HG03469 (cell line): ENCODE results near the gene ZSCAN5A.
A peak's percentile ranks its signal among the peaks of the same experiment; 100 is the strongest.
"Not testable (repeated sequence)": the region's sequence is repeated elsewhere in the genome, so short reads cannot be mapped to it uniquely, and the experiment has no call there.

Source experiments
- ATAC-seq: cut with Tn5 transposase; IDR thresholded peaks from one replicate; pipeline ENCODE4 v1.9.1; 2021; ENCODE audit warnings: mild to moderate bottlenecking, moderate library complexity, moderate number of reproducible peaks; ENCODE audit not compliant: unreplicated experiment

Gene ZSCAN5A

GRCh38 chr19:56273563-56274117 lies 41.0 kb downstream of the ZSCAN5A start:
- ATAC-seq = no peak

DNA sequence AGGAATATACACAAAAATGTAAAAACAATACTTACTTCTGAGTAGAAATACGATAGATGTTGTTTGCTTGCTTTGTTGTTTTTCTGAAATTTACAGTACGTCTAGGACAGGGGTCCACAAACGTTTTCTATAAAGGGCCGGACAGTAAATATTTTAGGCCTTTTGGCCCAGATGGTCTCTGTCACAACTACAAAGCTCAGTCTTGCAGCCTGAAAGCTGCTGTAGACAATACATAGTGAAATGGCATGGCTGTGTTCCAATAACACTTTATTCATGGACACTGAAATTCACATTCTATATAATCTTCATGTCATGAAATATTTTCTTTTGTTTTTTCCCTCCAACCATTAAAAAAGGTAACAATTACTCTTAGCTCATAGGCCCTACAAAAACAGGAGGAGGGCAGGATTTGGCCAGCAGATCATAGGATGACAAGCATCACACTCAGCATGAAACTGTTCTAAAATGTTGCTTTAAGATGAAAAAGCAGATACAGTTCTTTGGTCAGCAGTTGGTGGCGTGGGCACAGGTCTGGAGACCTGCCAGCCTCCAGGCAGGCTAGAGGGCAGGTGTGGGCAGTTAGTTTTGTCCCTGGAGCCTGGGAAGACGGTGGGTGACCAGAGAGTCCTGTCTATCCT lies 42.4 kb downstream of the ZSCAN5A start, which contains the start of gene EDDM13:
Gene EDDM13, plus strand, starts transcription at position 588 of the 638 bp plus-strand sequence. CDS start 87 bp downstream, outside the sequence.
- ATAC-seq = no peak

DNA sequence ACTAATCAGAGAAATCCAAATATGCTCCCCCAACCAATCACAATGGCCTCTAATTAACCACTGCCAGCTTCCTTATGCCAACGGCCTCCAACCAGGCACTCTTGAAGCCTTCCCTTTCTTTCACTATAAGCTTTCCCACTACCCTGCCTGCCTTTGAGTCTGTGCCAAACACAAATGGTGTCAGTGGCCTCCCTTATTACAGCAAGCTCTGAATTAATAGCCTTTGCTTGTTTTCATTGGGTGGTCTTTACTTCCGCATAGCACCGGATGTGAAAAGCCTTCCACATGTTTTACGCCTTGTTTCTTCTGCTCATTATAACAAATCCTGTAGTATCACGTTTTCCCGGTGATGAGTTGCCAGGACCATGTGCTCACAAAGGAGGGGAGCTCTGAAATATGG lies 43.5 kb downstream of the ZSCAN5A start:
- no peak for ATAC-seq

- ATAC-seq = no peak
These were observed 44.0 kb downstream of the ZSCAN5A start for GRCh38 chr19:56270676-56271075.

DNA sequence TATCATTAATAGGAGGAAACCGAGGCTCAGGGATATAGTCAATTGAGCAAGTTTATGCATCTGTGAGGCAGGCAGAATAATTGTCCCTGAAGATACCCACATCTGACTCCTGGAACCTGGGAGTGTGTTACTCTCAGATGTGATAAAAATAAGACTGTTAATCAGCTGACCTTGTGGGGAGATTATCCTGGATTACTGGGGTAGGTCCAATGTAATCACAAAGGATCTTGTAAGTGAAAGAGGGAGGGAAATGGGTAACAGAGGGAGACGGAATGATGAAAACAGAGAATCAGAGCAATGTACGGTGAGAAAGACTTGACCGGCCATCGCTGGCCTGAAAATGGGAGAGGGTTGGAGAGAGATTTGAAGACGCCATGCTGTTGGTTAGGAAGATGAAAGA lies 45.3 kb downstream of the ZSCAN5A start:
- ATAC-seq = no peak

DNA sequence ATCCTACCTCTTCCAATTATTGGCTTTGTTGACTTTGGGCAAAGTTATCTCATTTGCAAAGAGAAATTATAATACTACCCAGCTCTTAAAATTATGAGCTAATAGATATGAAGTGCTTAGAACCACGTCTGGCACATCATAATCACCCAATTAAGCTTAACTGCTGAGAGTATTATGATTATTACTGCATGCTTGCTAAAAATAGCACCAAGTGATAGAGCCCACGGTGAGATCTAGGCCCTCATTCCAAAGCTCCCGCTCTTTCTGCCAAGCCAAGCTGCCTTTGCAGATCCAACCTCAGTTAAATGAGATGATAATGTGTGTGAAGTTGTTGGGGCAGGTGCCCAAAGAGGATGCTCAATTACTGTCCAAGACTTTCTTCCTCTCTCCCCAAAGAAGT lies 48.6 kb downstream of the ZSCAN5A start:
- ATAC-seq = no peak

GRCh38 chr19:56263319-56263718 lies 51.3 kb downstream of the ZSCAN5A start:
- no peak for ATAC-seq

DNA sequence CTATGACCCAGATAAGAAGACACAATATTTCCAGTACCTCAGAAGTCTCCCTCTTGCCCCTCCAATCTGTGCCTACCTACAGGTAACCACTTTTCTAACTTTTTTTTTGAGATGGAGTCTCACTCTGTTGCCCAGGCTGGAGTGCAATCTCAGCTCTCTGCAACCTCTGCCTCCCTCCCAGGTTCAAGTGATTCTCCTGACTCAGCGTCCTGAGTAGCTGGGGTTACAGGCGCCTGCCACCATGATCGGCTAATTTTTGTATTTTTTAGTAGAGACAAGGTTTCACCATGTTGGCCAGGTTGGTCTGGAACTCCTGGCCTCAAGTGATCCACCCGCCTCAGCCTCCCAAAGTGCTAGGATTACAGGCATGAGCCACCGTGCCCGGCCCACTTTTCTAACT lies 52.7 kb downstream of the ZSCAN5A start:
- not testable (repeated sequence) for ATAC-seq

DNA sequence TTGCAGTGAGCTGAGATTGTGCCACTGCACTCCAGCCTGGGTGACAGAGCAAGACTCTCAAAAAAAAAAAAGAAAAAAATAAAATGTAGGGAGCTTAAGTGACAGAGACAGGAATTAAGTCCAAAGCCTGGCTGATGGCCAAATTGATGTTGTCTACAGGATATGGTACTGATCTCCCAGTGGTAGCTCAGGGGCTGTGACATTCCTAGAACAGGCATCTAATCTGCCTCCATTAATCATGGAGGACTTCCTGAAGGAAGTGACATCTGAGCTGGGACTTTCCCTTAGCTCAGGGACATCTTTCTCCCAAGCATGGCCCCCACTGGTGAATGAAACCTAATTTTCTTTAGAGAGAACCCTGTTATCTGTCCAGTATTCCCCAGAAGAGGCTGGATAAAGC lies 53.5 kb downstream of the ZSCAN5A start:
- ATAC-seq = no peak

- no peak for ATAC-seq
These were observed 56.4 kb downstream of the ZSCAN5A start for GRCh38 chr19:56258272-56258671.

GRCh38 chr19:56253737-56254136 lies 60.9 kb downstream of the ZSCAN5A start:
- ATAC-seq = no peak

DNA sequence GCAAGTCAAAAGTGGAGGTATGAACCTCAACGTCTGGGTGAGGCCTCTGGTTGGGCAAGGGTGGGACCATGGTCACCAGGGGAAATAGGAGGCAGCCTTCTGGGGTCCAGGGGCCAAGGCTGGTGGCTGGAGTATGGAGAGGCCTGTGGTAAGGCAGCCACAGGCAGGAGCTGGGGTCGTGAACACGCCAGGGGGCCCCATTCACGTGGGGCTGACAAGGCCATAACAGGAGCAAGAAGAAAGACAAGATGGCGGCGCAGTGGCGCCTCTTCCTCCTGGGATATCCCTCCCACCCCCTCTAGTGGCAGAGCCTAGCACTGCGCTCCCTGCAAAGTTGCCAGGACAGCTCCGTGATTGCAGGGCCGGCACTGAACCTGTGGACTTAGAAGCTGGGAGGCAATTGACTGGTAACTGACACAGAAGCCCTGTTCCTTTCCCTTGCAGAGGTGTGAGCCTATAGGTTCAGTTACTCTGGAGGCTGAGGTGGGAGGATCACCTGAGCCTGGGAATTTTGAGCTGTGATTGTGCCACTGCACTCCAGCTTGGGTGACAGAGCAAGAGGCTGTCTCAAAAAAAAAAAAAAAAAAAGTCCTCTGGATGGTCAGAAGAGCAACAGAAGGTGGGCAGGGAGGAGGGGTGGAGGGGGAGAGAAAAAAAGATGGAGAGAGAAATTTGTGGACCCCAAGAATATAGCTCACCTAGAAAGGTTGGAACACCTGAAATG lies 61.8 kb downstream of the ZSCAN5A start:
- ATAC-seq = peak; percentile 48

DNA sequence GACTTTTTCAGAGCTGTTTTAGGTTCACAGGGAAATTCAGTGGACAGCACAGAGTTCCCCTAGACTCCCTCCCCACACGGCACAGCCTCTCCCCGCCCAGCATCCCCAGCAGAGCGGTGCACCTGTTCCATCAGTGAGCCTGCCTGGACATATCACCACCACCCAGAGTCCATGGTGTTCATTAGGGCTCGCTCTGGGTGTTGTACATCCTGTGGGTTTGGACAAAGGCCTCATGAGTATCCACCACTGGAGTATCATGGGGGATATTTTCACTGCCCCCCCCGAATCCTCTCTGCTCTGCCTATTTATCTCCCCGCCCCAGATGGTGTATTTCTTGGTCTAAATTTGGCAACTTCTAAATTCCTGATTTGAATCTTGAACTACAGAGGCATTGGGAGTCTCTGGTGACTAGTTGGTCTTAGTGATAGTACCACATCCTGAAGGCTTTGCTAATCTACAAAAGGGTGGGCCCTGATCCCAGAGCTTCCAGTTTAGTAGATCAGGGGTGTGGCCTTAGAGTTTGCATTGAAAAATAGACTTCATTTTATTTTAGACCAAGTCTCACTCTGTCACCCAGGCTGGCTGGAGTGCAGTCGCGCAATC lies 65.8 kb downstream of the ZSCAN5A start:
- ATAC-seq = not testable (repeated sequence)

GRCh38 chr19:56245764-56246163 lies 68.9 kb downstream of the ZSCAN5A start:
- ATAC-seq = not testable (repeated sequence)

DNA sequence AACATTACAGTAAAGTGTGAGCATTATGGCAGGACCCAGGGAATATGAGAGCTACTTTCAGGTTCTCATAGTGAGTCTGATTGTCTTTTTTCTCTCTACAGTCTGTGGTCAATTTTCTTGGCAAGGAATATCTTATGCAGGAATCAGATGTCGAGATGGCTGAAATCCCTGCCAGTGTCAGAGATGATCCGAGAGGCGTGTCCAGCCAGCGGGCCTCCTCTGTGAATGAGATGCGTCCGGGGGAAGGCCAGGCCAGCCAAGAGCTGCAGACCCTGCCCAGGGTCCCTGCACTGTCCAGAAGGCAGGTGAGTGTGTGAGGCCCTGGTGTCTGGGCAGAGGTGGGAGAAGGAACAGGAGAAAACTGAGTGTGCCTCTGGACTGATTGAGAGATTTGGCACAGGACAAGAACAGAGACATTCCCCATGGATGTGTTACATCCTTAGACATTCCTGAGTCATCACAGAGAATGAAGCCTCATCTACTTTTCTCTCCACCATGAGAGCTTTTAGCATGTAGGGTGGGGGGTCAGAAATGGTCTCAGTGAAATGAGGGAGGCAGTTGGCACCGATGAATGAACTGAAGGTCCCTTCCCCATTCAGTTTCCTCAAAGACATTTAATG lies 69.4 kb downstream of the ZSCAN5A start:
- no peak for ATAC-seq

GRCh38 chr19:56223481-56223880 lies 91.2 kb downstream of the ZSCAN5A start:
- no peak for ATAC-seq

DNA sequence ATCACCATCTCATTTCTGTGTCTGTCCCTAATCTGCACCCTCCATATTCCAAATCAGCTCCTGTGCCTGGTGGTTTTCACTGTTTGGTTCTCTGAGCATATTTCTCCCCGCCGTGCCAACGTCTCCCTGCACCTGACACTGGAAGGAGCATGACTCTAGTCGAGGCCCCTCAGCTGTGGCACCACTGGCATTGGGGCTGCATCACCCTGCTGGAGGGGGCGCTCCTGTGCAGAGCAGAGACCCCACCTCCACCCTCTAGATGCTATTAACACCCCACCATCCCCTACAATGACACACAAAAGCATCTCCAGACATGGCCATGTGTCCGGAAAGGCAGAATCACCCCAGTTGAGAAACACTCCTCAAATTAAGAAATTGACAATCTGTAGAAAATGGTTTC lies 91.7 kb downstream of the ZSCAN5A start:
- ATAC-seq = no peak

GRCh38 chr19:56221851-56222250 lies 92.8 kb downstream of the ZSCAN5A start:
- ATAC-seq = no peak

DNA sequence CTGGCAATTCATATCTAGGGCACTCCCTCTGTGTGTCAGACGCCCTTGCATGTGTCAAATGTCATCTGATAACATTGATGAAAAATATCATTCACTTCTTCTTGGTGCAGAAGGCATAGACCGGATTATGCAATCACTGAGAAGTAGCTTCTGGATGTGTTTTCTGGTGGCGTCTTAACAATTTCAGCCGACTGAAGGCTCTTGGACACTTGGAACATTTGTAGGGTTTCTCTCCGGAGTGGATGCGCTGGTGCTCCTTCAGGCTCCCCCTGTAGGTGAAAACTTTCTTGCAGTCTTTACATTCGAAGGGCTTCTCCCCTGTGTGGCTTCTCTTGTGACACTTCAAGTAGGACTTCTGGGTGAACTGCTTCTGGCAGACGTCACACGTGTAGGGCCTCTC lies 93.2 kb downstream of the ZSCAN5A start:
- not testable (repeated sequence) for ATAC-seq

GRCh38 chr19:56218961-56219360 lies 95.7 kb downstream of the ZSCAN5A start:
- ATAC-seq = no peak
